GM23248 (cell line): ENCODE results near the gene ONECUT3. TPM values are rescaled to one million over a fixed set of nuclear protein-coding genes. Genes with fewer than 3 reads are reported as not detected.
A peak's percentile ranks its signal among the peaks of the same experiment; 100 is the strongest.

Source experiments
- DNase-seq: peaks from one replicate; pipeline ENCODE4 v3.0.0-alpha.2; 2015
- H2AFZ ChIP-seq: fragments of 200-600 bp; sonication (generic); 2 replicates; pipeline ENCODE4 v1.6.1; 2016; ENCODE audit warnings: antibody characterized with exemption
- H3F3A ChIP-seq: fragments of 200-600 bp; sonication (generic); 2 replicates; pipeline ENCODE4 v1.6.1; 2016; ENCODE audit warnings: mild to moderate bottlenecking, antibody characterized with exemption, mixed run types; ENCODE audit not compliant: insufficient read depth
- H3K27ac ChIP-seq: fragments of 200-600 bp; sonication (generic); 2 replicates; pipeline ENCODE4 v1.5.1; 2016; ENCODE audit warnings: mild to moderate bottlenecking
- H3K27me3 ChIP-seq: fragments of 200-600 bp; sonication (generic); replicated peaks from 2 replicates; pipeline ENCODE4 v1.6.1; 2016; ENCODE audit warnings: mild to moderate bottlenecking; ENCODE audit not compliant: insufficient read depth
- H3K36me3 ChIP-seq: fragments of 200-600 bp; sonication (generic); 2 replicates; pipeline ENCODE4 v1.6.1; 2016; ENCODE audit warnings: low read depth, mild to moderate bottlenecking
- H3K4me1 ChIP-seq: fragments of 200-600 bp; sonication (generic); 2 replicates; pipeline ENCODE4 v1.6.1; 2016; ENCODE audit warnings: mild to moderate bottlenecking; ENCODE audit not compliant: insufficient read depth
- H3K4me2 ChIP-seq: fragments of 200-600 bp; sonication (generic); one replicate; pipeline ENCODE4 v1.6.1; 2016; ENCODE audit warnings: mild to moderate bottlenecking; ENCODE audit not compliant: unreplicated experiment
- H3K4me3 ChIP-seq: fragments of 200-600 bp; sonication (generic); 2 replicates; pipeline ENCODE4 v1.5.1; 2016; ENCODE audit warnings: mild to moderate bottlenecking
- H3K79me2 ChIP-seq: fragments of 200-600 bp; sonication (generic); 2 replicates; pipeline ENCODE4 v1.6.1; 2016; ENCODE audit warnings: mild to moderate bottlenecking; ENCODE audit not compliant: insufficient read depth
- H3K9ac ChIP-seq: fragments of 200-600 bp; sonication (generic); 2 replicates; pipeline ENCODE4 v1.6.1; 2016; ENCODE audit warnings: mild to moderate bottlenecking
- H3K9me2 ChIP-seq: fragments of 200-600 bp; sonication (generic); 2 replicates; pipeline ENCODE4 v1.6.1; 2016; ENCODE audit warnings: mixed run types, mild to moderate bottlenecking, moderate library complexity; ENCODE audit not compliant: insufficient read depth
- H3K9me3 ChIP-seq: fragments of 200-600 bp; sonication (generic); one replicate; pipeline ENCODE4 v1.6.1; 2017; ENCODE audit warnings: low read depth
- H4K20me1 ChIP-seq: fragments of 200-600 bp; sonication (generic); 2 replicates; pipeline ENCODE4 v1.6.0; 2016; ENCODE audit not compliant: insufficient read depth
- EZH2 ChIP-seq: fragments of 200-600 bp; sonication (generic); IDR thresholded peaks from 2 replicates; pipeline ENCODE4 v1.6.1; 2018; ENCODE audit warnings: antibody characterized with exemption, mild to moderate bottlenecking; ENCODE audit not compliant: insufficient read depth, poor library complexity, severe bottlenecking
- EZH2phosphoT487 ChIP-seq: fragments of 200-600 bp; sonication (generic); IDR thresholded peaks from 2 replicates; pipeline ENCODE4 v1.6.1; 2018; ENCODE audit warnings: antibody characterized with exemption, moderate library complexity, mild to moderate bottlenecking, low read depth; ENCODE audit not compliant: insufficient read depth
- WGBS, 2 experiments: methylation state at CpG; one replicate each; pipeline ENCODE4 v1.1.6; 2015 to 2017; ENCODE audit warnings: low lambda C conversion rate in 2 of 2, low coverage in 1 of 2; ENCODE audit errors: missing lambda C conversion rate in 2 of 2; 5-methylcytosine and 5-hydroxymethylcytosine counted together
- in situ Hi-C: fragments of 300-500 bp; cut with MboI; formaldehyde crosslinking; loops from 2 replicates; pipeline ENCODE4 v1.15.0; 2020
- polyA plus RNA-seq: library from polyadenylated mRNA; unstranded; fragments of >200 nt; fragmentation: Nextera tagmentation; extraction: Ambion mirVana; gene quantifications from 2 replicates; pipeline ENCODE4 v1.2.1, GENCODE V29; 2016
- total RNA-seq: library from RNA; depleted of rRNA; stranded (reverse); fragments of >200 nt; shearing (Covaris generic); gene quantifications from 2 replicates; pipeline ENCODE4 v1.2.3, GENCODE V29; 2014

ONECUT3 gene
- total and polyA plus RNA-seq, 2 experiments from 2014 or later = not detected

DNA sequence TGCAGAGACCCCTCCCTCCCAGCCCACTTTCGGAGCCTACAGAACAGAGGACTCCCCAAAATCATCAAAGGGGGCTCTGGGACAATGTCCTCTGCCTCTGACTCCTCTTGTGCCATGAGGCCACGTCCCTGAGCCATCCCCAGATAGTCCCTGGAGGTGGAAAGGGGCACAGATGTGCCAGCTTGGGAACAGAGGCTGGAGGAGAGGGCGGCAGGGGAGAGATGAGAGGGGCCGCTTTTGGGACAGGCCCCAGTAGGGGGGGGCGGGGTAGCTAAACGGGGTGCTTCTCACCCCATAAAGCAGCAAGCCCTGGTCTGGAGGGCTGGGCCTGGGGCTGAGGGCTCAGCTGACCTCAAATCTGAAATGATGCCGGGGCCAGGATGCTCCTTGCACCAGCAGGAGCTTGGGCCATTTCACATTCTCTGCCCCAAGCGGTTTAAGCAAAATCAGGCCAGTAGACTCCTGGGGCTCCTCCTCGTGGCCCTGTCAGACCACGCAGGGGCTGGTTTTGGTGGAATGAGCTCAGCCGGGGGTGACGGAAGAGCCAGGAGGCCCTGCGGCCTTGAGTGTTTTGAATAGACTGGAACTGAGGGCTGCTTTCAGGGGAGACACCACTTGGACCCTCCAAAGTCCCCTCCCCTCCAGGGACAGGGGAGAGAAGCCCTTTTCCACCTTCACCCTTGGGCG lies 27.1 kb downstream of the ONECUT3 start:
- Histone ChIP-seq H3K27me3 (peaks cover 47% of the 10 kb centered on the region), H3K27ac (no peak overlapping the region), H3K4me2 (no peak overlapping the region), H3K9me3 (no peaks in the 10 kb centered on the region), H3K4me3 (no peak overlapping the region), H3K4me1 (no peaks in the 10 kb centered on the region), H2AFZ (no peak overlapping the region), H3K79me2 (no peaks in the 10 kb centered on the region), H3K9me2 (no peaks in the 10 kb centered on the region), H3K9ac (no peak overlapping the region), H3K36me3 (no peaks in the 10 kb centered on the region), H4K20me1 (no peaks in the 10 kb centered on the region), H3F3A (no peaks in the 10 kb centered on the region)
- no peak for TF ChIP-seq EZH2
- TF ChIP-seq EZH2phosphoT487 = no peak
- DNase-seq = peak; percentile 75
- WGBS, 2 experiments = 21 to 22% methylated on average over 12 to 14 of the region's 14 CpGs
- in situ Hi-C loops = no loop called here

DNA sequence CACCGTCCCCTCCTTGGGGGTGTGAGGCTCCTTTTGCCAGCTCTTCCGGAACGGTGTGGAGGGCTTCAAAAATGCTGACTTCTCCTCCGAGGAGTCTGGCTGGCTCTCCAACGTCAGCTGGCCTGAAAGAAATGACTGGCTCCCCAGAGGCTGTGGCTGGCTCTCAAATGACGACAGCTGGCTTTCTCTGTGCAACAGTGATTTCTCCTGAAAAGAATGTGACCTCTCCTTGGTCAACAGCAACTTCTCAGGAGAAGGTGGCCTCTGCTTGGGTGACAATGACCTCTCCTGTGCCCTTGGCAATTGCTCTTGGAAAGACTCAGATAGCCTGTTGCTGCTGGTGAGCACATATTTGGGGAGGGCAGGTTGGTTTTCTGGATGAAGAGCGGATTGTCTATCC lies 29.2 kb downstream of the ONECUT3 start:
- Histone ChIP-seq H3K27ac (no peak overlapping the region), H4K20me1 (no peaks in the 10 kb centered on the region), H3F3A (no peaks in the 10 kb centered on the region), H3K4me1 (no peaks in the 10 kb centered on the region), H3K9me2 (no peaks in the 10 kb centered on the region), H2AFZ (no peak overlapping the region), H3K4me3 (no peak overlapping the region), H3K9me3 (no peaks in the 10 kb centered on the region), H3K36me3 (no peaks in the 10 kb centered on the region), H3K27me3 (peaks cover 28% of the 10 kb centered on the region), H3K9ac (no peak overlapping the region), H3K4me2 (no peak overlapping the region), H3K79me2 (no peaks in the 10 kb centered on the region)
- in situ Hi-C loops = no loop called here
- DNase-seq = peak; percentile 26
- 25 to 30% methylated on average over 6 to 7 of the region's 7 CpGs for WGBS, 2 experiments
- TF ChIP-seq EZH2phosphoT487 = no peak
- TF ChIP-seq EZH2 = no peak

DNA sequence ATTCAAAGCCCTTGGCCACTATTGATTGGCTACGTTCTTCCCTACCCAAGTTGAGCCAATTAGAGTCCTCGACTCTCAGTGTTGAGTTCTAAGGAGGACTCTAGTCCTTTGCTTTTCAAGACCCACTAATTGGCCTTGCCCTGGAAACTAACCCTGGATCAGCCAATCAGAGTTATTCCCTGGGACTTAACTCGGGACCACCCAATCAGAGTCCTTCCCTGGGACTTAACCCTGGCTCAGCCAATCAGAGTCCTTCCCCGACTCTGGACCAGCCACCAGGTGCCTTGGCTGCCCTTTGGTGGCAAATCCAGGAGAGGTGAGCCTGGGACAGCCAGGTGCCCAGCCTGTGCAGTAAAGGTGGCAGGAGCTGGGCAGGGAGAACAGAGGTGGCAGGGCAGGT lies 30.0 kb downstream of the ONECUT3 start:
- no peak for TF ChIP-seq EZH2phosphoT487
- no peak for TF ChIP-seq EZH2
- Histone ChIP-seq H4K20me1 (no peaks in the 10 kb centered on the region), H3K79me2 (no peaks in the 10 kb centered on the region), H3K9ac (no peak overlapping the region), H3K27me3 (peaks cover 25% of the 10 kb centered on the region), H2AFZ (no peak overlapping the region), H3K27ac (no peak overlapping the region), H3K9me3 (no peaks in the 10 kb centered on the region), H3F3A (no peaks in the 10 kb centered on the region), H3K9me2 (no peaks in the 10 kb centered on the region), H3K4me3 (no peak overlapping the region), H3K4me2 (no peak overlapping the region), H3K4me1 (no peaks in the 10 kb centered on the region), H3K36me3 (no peaks in the 10 kb centered on the region)
- DNase-seq = no peak
- 49 to 58% methylated on average over 4 of the region's 4 CpGs for WGBS, 2 experiments
- in situ Hi-C loops = no loop called here

DNA sequence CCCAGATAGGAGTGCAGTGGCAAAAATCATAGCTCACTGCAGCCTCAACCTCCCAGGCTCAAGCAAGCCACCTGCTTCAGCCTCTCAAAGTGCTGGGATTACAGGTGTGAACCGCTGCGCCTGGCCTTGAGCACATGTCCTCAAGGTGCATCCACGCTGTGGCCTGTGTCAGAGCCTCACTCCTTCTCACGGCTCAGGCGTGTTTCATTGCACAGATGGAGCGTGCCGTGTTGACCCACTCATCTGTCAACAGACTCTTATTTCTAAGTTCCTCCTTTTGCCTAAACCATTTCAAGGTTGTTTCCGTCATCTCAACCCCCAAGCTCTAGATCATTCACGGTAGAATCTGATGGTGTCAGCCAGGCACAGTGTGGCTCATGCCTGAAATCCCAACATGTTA lies 30.6 kb downstream of the ONECUT3 start:
- in situ Hi-C loops = no loop called here
- Histone ChIP-seq H3K27ac (no peak overlapping the region), H3K4me2 (no peak overlapping the region), H3K4me3 (no peak overlapping the region), H3K27me3 (peaks cover 24% of the 10 kb centered on the region), H2AFZ (no peak overlapping the region), H3K9ac (no peak overlapping the region), H3K9me2 (no peaks in the 10 kb centered on the region), H3K79me2 (no peaks in the 10 kb centered on the region), H4K20me1 (no peaks in the 10 kb centered on the region), H3K36me3 (no peaks in the 10 kb centered on the region), H3K4me1 (no peaks in the 10 kb centered on the region), H3K9me3 (no peaks in the 10 kb centered on the region), H3F3A (no peaks in the 10 kb centered on the region)
- DNase-seq = no peak
- WGBS, 2 experiments = 78 to 79% methylated on average over 9 of the region's 9 CpGs
- TF ChIP-seq EZH2phosphoT487 (no peak), EZH2 (no peak)

DNA sequence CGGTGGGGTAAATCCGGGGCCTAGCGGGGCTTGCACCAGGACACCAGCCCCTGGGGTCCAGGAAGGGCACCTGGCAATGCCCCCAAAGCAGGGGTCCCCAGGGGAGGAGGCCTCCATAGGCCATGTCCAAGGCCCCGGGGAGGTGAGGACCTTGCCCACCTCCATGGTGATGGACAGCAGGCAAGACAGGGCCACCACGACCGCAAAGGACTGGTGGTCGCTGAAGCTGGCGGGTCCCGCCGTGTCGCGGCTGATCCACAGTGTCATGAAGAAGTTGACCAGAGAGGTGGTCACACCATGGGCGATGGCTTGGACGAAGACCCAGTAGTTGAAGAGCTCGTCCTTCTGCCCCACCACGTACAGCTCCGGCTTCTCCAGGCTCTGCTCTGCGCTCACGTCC lies 32.0 kb downstream of the ONECUT3 start:
- H3K4me1 ChIP-seq = no peaks in the 10 kb centered on the region
- no peaks in the 10 kb centered on the region for H3K9me3 ChIP-seq
- H3K4me2 ChIP-seq = no peak overlapping the region
- no peaks in the 10 kb centered on the region for H3K79me2 ChIP-seq
- H2AFZ ChIP-seq = no peak overlapping the region
- no peak overlapping the region for H3K4me3 ChIP-seq
- no peaks in the 10 kb centered on the region for H3K9me2 ChIP-seq
- H3K36me3 ChIP-seq = no peaks in the 10 kb centered on the region
- TF ChIP-seq EZH2phosphoT487 (no peak), EZH2 (no peak)
- H3K27me3 ChIP-seq = peaks cover 14% of the 10 kb centered on the region
- no peak overlapping the region for H3K9ac ChIP-seq
- DNase-seq = no peak
- H3F3A ChIP-seq = no peaks in the 10 kb centered on the region
- 66 to 67% methylated on average over 18 to 19 of the region's 19 CpGs for WGBS, 2 experiments
- in situ Hi-C loops = no loop called here
- H3K27ac ChIP-seq = no peak overlapping the region
- H4K20me1 ChIP-seq = no peaks in the 10 kb centered on the region
